Choroid plexus epithelial cell (primary cell): ENCODE measurements around the gene FXYD5.
"Not testable (repeated sequence)": the region's sequence is repeated elsewhere in the genome, so short reads cannot be mapped to it uniquely, and the experiment has no call there.

Experiments used
- DNase-seq: peaks from one replicate; pipeline ENCODE4 v3.0.0-alpha.2; 2010; ENCODE audit warnings: low read depth
- H3K4me3 ChIP-seq: 2 replicates; pipeline ENCODE4 v1.5.1; 2011; ENCODE audit warnings: low read depth, mild to moderate bottlenecking, control low read depth, low read length, moderate library complexity
- CTCF ChIP-seq: conservative IDR thresholded peaks from 2 replicates; pipeline ENCODE4 v1.5.1; 2011; ENCODE audit warnings: low read depth, mild to moderate bottlenecking, control low read depth, inconsistent platforms, low read length, moderate library complexity

The FXYD5 gene

GRCh38 chr19:35194012-35194984 is 39.8 kb downstream of the FXYD5 start:
- no peak for TF ChIP-seq CTCF
- DNase-seq, result no peak
- no peak overlapping the region for H3K4me3 ChIP-seq

GRCh38 chr19:35195830-35196229 is 41.3 kb downstream of the FXYD5 start:
- TF ChIP-seq CTCF, result no peak
- no peak for DNase-seq
- no peak overlapping the region for H3K4me3 ChIP-seq

- not testable (repeated sequence) for DNase-seq, H3K4me3 ChIP-seq
Measured at GRCh38 chr19:35196861-35197260, 42.3 kb downstream of the FXYD5 start.

GRCh38 chr19:35199481-35199880 is 44.9 kb downstream of the FXYD5 start:
- DNase-seq, result no peak
- TF ChIP-seq CTCF, result no peak
- no peak overlapping the region for H3K4me3 ChIP-seq

- no peak overlapping the region for H3K4me3 ChIP-seq
- no peak for DNase-seq
- no peak for TF ChIP-seq CTCF
Measured at GRCh38 chr19:35202722-35203688, 48.5 kb downstream of the FXYD5 start.

GRCh38 chr19:35204799-35205732 is 50.5 kb downstream of the FXYD5 start:
- TF ChIP-seq CTCF, result no peak
- DNase-seq, result no peak
- H3K4me3 ChIP-seq, result no peak overlapping the region
